GM23248 (cell line): ENCODE results near the gene ABCC6.
"Not testable (repeated sequence)": the region's sequence is repeated elsewhere in the genome, so short reads cannot be mapped to it uniquely, and the experiment has no call there.

Experiments used
- EZH2 ChIP-seq: fragments of 200-600 bp; sonication (generic); IDR thresholded peaks from 2 replicates; pipeline ENCODE4 v1.6.1; 2018; ENCODE audit warnings: antibody characterized with exemption, mild to moderate bottlenecking; ENCODE audit not compliant: insufficient read depth, poor library complexity, severe bottlenecking
- EZH2phosphoT487 ChIP-seq: fragments of 200-600 bp; sonication (generic); IDR thresholded peaks from 2 replicates; pipeline ENCODE4 v1.6.1; 2018; ENCODE audit warnings: antibody characterized with exemption, moderate library complexity, mild to moderate bottlenecking, low read depth; ENCODE audit not compliant: insufficient read depth

- TF ChIP-seq EZH2, EZH2phosphoT487: not testable (repeated sequence)
These were observed 45.0 kb upstream of the ABCC6 start for GRCh38 chr16:16268185-16268808.
